HG03354 (cell line): ENCODE results near the gene TEX29.

Experiments
- ATAC-seq: cut with Tn5 transposase; IDR thresholded peaks from one replicate; pipeline ENCODE4 v1.9.1; 2021; ENCODE audit warnings: mild to moderate bottlenecking; ENCODE audit not compliant: unreplicated experiment, poor library complexity, severe bottlenecking

The TEX29 gene

GRCh38 chr13:111318386-111318785 lies 2.1 kb upstream of the TEX29 start:
- ATAC-seq: no peak

- ATAC-seq: no peak
These were observed 921 bp upstream of the TEX29 start for GRCh38 chr13:111319521-111319920.

GRCh38 chr13:111322001-111322915 lies 1.8 kb downstream of the TEX29 start:
- ATAC-seq: no peak

- ATAC-seq: no peak
These were observed 2.5 kb downstream of the TEX29 start for GRCh38 chr13:111322916-111323331.

- ATAC-seq: no peak
These were observed 3.1 kb downstream of the TEX29 start for GRCh38 chr13:111323549-111323948.

GRCh38 chr13:111323950-111324651 lies 3.7 kb downstream of the TEX29 start:
- ATAC-seq: no peak

GRCh38 chr13:111324736-111325135 lies 4.3 kb downstream of the TEX29 start:
- no peak for ATAC-seq

- ATAC-seq: no peak
These were observed 4.9 kb downstream of the TEX29 start for GRCh38 chr13:111325146-111325890.

GRCh38 chr13:111325941-111326620 lies 5.6 kb downstream of the TEX29 start:
- ATAC-seq: no peak

GRCh38 chr13:111326621-111326965 lies 6.2 kb downstream of the TEX29 start:
- no peak for ATAC-seq

GRCh38 chr13:111326981-111327642 lies 6.7 kb downstream of the TEX29 start:
- no peak for ATAC-seq

GRCh38 chr13:111327730-111328573 lies 7.5 kb downstream of the TEX29 start:
- no peak for ATAC-seq

- ATAC-seq: no peak
These were observed 8.3 kb downstream of the TEX29 start for GRCh38 chr13:111328574-111329410.

- ATAC-seq: no peak
These were observed 9.2 kb downstream of the TEX29 start for GRCh38 chr13:111329641-111330040.

GRCh38 chr13:111330066-111330610 lies 9.7 kb downstream of the TEX29 start:
- ATAC-seq: no peak

- no peak for ATAC-seq
These were observed 14.9 kb downstream of the TEX29 start for GRCh38 chr13:111335298-111335697.

GRCh38 chr13:111336666-111337065 lies 16.2 kb downstream of the TEX29 start:
- ATAC-seq: no peak
